MM.1S (cell line): ENCODE results near the gene ACTC1.

Experiments used
- EZH2 ChIP-seq: fragments of 300-600 bp; sonication (generic); optimal IDR thresholded peaks from 2 replicates; pipeline ENCODE3; 2017; ENCODE audit warnings: low read depth, mild to moderate bottlenecking, antibody characterized with exemption, low read length, mixed read lengths
- EZH2phosphoT487 ChIP-seq: fragments of 300-600 bp; sonication (generic); IDR thresholded peaks from 2 replicates; pipeline ENCODE4 v1.6.1; 2018; ENCODE audit warnings: antibody characterized with exemption, low read length
- TF ChIP-seq, protein P1 (sequence below): fragments of 300-600 bp; sonication (generic); IDR thresholded peaks from 2 replicates; pipeline ENCODE4 v1.5.1; 2016; ENCODE audit warnings: antibody characterized with exemption, low read length, mixed read lengths

DNA sequence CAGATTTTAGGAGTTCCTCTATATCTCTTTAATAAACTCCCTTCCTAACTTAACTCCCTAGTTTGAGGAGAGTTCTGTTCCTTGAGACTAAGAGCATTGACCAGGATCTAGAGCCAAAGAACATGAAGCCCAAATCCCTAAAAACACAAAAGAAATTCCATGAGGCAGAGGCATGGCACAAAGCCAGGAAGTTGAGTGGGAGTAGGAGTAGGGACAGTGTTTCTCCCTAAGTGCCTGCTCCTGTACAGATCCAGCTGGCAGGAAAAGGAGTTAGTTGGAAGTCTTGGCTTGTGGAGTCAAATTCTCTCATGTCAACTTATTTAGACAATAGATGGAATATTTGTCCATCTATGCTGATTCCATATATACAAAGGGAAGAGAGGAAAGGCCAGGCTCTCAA, 11.4 kb downstream of the ACTC1 start:
- TF ChIP-seq, protein P1, sequence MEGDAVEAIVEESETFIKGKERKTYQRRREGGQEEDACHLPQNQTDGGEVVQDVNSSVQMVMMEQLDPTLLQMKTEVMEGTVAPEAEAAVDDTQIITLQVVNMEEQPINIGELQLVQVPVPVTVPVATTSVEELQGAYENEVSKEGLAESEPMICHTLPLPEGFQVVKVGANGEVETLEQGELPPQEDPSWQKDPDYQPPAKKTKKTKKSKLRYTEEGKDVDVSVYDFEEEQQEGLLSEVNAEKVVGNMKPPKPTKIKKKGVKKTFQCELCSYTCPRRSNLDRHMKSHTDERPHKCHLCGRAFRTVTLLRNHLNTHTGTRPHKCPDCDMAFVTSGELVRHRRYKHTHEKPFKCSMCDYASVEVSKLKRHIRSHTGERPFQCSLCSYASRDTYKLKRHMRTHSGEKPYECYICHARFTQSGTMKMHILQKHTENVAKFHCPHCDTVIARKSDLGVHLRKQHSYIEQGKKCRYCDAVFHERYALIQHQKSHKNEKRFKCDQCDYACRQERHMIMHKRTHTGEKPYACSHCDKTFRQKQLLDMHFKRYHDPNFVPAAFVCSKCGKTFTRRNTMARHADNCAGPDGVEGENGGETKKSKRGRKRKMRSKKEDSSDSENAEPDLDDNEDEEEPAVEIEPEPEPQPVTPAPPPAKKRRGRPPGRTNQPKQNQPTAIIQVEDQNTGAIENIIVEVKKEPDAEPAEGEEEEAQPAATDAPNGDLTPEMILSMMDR, result no peak
- TF ChIP-seq EZH2phosphoT487, result no peak
- TF ChIP-seq EZH2, result no peak
